Heart left ventricle (tissue), 16 donors: ENCODE measurements around the gene ATF6B. TPM values are rescaled to one million over a fixed set of nuclear protein-coding genes. Genes with fewer than 3 reads are reported as not detected.
"Not testable (repeated sequence)": the region's sequence is repeated elsewhere in the genome, so short reads cannot be mapped to it uniquely, and the experiment has no call there.

Experiments
- ATAC-seq, 4 donors: fragments of 200-7000 bp; cut with Tn5 transposase; one replicate each; pipeline ENCODE4 v1.9.1; 2020 to 2022; ENCODE audit warnings: moderate library complexity in 4 of 4, mild to moderate bottlenecking in 3 of 4, moderate number of reproducible peaks in 1 of 4
- DNase-seq, 5 donors: peaks; one replicate each; pipeline ENCODE4 v3.0.0-alpha.2; 2020
- H3K27ac ChIP-seq, 12 donors: fragments of 200-600 bp; sonication (generic) in 4 of 12; one replicate each; pipeline versions ENCODE4 v1.5.0 to v1.8.0; 2016 to 2022; ENCODE audit warnings: mild to moderate bottlenecking in 2 of 12
- H3K27me3 ChIP-seq, 9 donors: fragments of 200-600 bp; sonication (generic) in 2 of 9; one replicate each; pipeline versions ENCODE4 v1.5.1 to v1.8.0; 2016 to 2022; ENCODE audit warnings: mild to moderate bottlenecking in 3 of 9
- H3K36me3 ChIP-seq, 9 donors: fragments of 200-600 bp; sonication (generic) in 2 of 9; one replicate each; pipeline versions ENCODE4 v1.5.0 to v1.8.0; 2018 to 2022; ENCODE audit warnings: mild to moderate bottlenecking in 2 of 9
- H3K4me1 ChIP-seq, 12 donors: fragments of 200-600 bp; sonication (generic) in 4 of 12; one replicate each; pipeline versions ENCODE4 v1.5.0 to v1.8.0; 2016 to 2022; ENCODE audit warnings: mild to moderate bottlenecking in 3 of 12
- H3K4me3 ChIP-seq, 12 donors: fragments of 200-600 bp; sonication (generic) in 4 of 12; one replicate each; pipeline versions ENCODE4 v1.5.0 to v1.8.0; 2017 to 2022; ENCODE audit warnings: mild to moderate bottlenecking in 9 of 12, moderate library complexity in 4 of 12
- H3K9me3 ChIP-seq, 12 donors: fragments of 200-600 bp; sonication (generic) in 4 of 12; one replicate each; pipeline versions ENCODE4 v1.5.0 to v1.8.0; 2016 to 2022; ENCODE audit warnings: mild to moderate bottlenecking in 1 of 12
- CTCF ChIP-seq, 12 donors: fragments of 200-600 bp; sonication (generic) in 4 of 12; IDR thresholded peaks; one replicate each; pipeline versions ENCODE4 v1.5.0 to v1.8.0; 2018 to 2022; ENCODE audit warnings: antibody characterized with exemption in 12 of 12, mild to moderate bottlenecking in 5 of 12
- POLR2A ChIP-seq, 2 donors: fragments of 450-650 bp; IDR thresholded peaks; one replicate each; pipeline ENCODE4 v1.6.1; 2017; ENCODE audit warnings: antibody characterized with exemption in 2 of 2, mild to moderate bottlenecking in 2 of 2, moderate library complexity in 2 of 2
- WGBS, 4 donors: extraction: QIAGEN DNeasy Blood & Tissue Kit in 2 of 4; methylation state at CpG; one replicate each; pipeline versions ENCODE4 v1.1.5 to v1.1.7; 2013 to 2018; 5-methylcytosine and 5-hydroxymethylcytosine counted together
- intact Hi-C, 10 donors: fragments of 100-400 bp; cut with DNase I; formaldehyde crosslinking; loops; one replicate each; pipeline versions ENCODE4 v1.11.1 to v1.14.2; 2022
- microRNA-seq, 4 donors: library from miRNA; unstranded; fragments of <30 nt; microRNA quantifications; one replicate each; pipeline versions ENCODE4 to v1.2.0, GENCODE V29; 2017 to 2020
- polyA plus RNA-seq, 2 donors: library from polyadenylated mRNA; stranded (reverse); fragments of 200-250 nt; gene quantifications; one replicate each; pipeline ENCODE4 v1.2.3, GENCODE V29; 2013
- total RNA-seq, 9 donors: library from RNA; depleted of rRNA in 2 of 9; stranded (reverse); fragments of >200 nt in 2 of 9; fragmentation: NEBNext Ultra II Directional in 3 of 9; extraction: Animal tissue kit (Norgen Biotek cat#: 25700) in 3 of 9; gene quantifications; one replicate each; pipeline versions ENCODE4 v1.1.0 to v1.2.4, GENCODE V29; 2016 to 2023
- donor health status: ischemic (EF 13 %, LVEDD 7.1; RV severe dilation, severe dysfunction).
- donor health status: healthy with polysubstance abuse.
- donor health status: DM: no; HTN: yes; CAD: no.
- donor health status: DM: no; HTN: no; CAD: no.
- donor health status: ischemic (EF 25% LVEDD 6.9; RV normal size, moderate dysfunction).
- donor health status: ischemic (EF 25% LVEDD 5.7; RV mildly dilated, moderate dysfunction).
- donor health status: healthy.
- donor health status: DM: yes; HTN: yes; CAD: no.
- donor health status: ischemic (EF 35%, LVEDD 5.7; RV mildly dilated, moderate dysfunction).
- donor health status: nonischemic (EF 11% LVEDD 7.7; RV severe dilation, severe dysfunction).
- donor health status: DM: yes; HTN: yes; CAD: no.
- donor health status: PGD.
- donor health status: ischemic (EF 29% LVEDD 5.4; RV normal size, mild dysfunction).
- donor health status: nonischemic (EF 23%, LVEDD 6.1; RV moderate dilation, normal function).

Gene ATF6B
- total and polyA plus RNA-seq, 11 donors = 11.1 to 56.8 (median 28.7) TPM

DNA sequence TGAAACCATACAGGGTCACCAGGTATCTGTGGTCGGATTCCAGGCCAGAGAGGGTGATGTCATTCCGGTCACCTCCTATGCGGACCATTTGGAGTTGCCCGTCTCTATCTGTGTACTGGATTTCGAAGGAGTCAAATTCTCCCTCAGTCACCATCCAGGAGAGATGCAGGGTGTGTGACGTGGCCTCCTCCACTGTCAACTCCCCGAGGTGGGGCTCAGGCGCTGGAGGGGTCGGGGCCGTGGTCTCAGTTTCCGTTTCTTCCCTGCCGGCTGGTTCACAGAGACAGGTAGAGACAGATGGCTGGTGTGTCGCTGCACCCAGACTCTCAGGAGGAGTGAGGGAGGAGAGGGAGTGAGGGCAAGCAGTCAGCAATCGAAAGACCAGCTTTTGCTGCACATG lies 59.2 kb downstream of the ATF6B start:
- Histone ChIP-seq H3K4me1 (peaks cover 0 to 19% (median 0%) of the 10 kb centered on the region in 12 donors), H3K27ac (no peak overlapping the region), H3K4me3 (no peak overlapping the region), H3K9me3 (no peaks in the 10 kb centered on the region), H3K27me3 (no peaks in the 10 kb centered on the region), H3K36me3 (peaks cover 0 to 99% (median 52%) of the 10 kb centered on the region in 9 donors)
- WGBS, 4 donors = 88 to 95% (median 93%) methylated on average over 13 to 14 of the region's 14 CpGs
- ATAC-seq (no peak), DNase-seq (no peak)
- intact Hi-C loops = no loop called here
- no peak for TF ChIP-seq POLR2A (IDR thresholded peaks at IDR 0.05)
- TF ChIP-seq CTCF (IDR thresholded peaks at IDR 0.05) = no peak

- H3K27ac ChIP-seq, H3K27me3 ChIP-seq, DNase-seq, H3K9me3 ChIP-seq, intact Hi-C loops, H3K4me3 ChIP-seq, ATAC-seq: not testable (repeated sequence)
- peaks cover 0 to 19% (median 0%) of the 10 kb centered on the region in 12 donors for H3K4me1 ChIP-seq
- 87 to 93% (median 92%) methylated on average over 12 to 13 of the region's 13 CpGs for WGBS, 4 donors
- peaks cover 0 to 99% (median 57%) of the 10 kb centered on the region in 9 donors for H3K36me3 ChIP-seq
Measured at GRCh38 chr6:32068315-32068714, 59.7 kb downstream of the ATF6B start.

- DNase-seq, H3K27me3 ChIP-seq, H3K4me3 ChIP-seq, ATAC-seq, H3K27ac ChIP-seq, intact Hi-C loops, H3K9me3 ChIP-seq: not testable (repeated sequence)
- Histone ChIP-seq H3K4me1 (peaks cover 0 to 19% (median 0%) of the 10 kb centered on the region in 12 donors), H3K36me3 (peaks cover 0 to 99% (median 55%) of the 10 kb centered on the region in 9 donors)
- WGBS, 4 donors = 89 to 93% (median 92%) methylated on average over 17 to 19 of the region's 19 CpGs
Measured at GRCh38 chr6:32067521-32067920, 60.5 kb downstream of the ATF6B start.

Small RNA genes lying within 50 kb of the gene (microRNA-seq; reads per million reads assigned to microRNA genes)
- 0 to 3.7 (median 2.4) reads per million in 4 donors for gene MIR6721

Other genes starting within 250 kb of the ATF6B start
- not detected for gene SLC44A4, start 249.2 kb downstream of the ATF6B start, total RNA-seq
- gene SLC44A4, start 249.2 kb downstream of the ATF6B start, polyA plus RNA-seq = under 1 TPM in 1 of 2 donors, not detected in 1; 0.07 TPM
- gene EHMT2, start 230.5 kb downstream of the ATF6B start, total RNA-seq = 10 to 100 TPM in 8 of 9 donors, 1 to 10 TPM in 1; 9.0 to 22.1 (median 14.8) TPM
- 10 to 100 TPM; 12.9 to 15.2 TPM for gene EHMT2, start 230.5 kb downstream of the ATF6B start, polyA plus RNA-seq
- 1 to 10 TPM in 8 of 9 donors, under 1 TPM in 1; 0.99 to 4.3 (median 2.3) TPM for gene ZBTB12, start 226.2 kb downstream of the ATF6B start, total RNA-seq
- 1 to 10 TPM; 2.2 to 2.8 TPM for gene ZBTB12, start 226.2 kb downstream of the ATF6B start, polyA plus RNA-seq
- 100 to 1,000 TPM in 1 of 9 donors, 10 to 100 TPM in 1, 1 to 10 TPM in 6, under 1 TPM in 1; 0.69 to 103 (median 5.3) TPM for gene C2, start 200.5 kb downstream of the ATF6B start, total RNA-seq
- 1 to 10 TPM; 1.0 to 1.3 TPM for gene C2, start 200.5 kb downstream of the ATF6B start, polyA plus RNA-seq
- gene CFB, start 182.2 kb downstream of the ATF6B start, total RNA-seq = 100 to 1,000 TPM in 1 of 9 donors, 10 to 100 TPM in 1, 1 to 10 TPM in 7; 3.0 to 151 (median 5.3) TPM
- gene CFB, start 182.2 kb downstream of the ATF6B start, polyA plus RNA-seq = 1 to 10 TPM; 3.7 to 5.4 TPM
- gene NELFE, start 169.3 kb downstream of the ATF6B start, total RNA-seq = 10 to 100 TPM; 37.2 to 82.0 (median 46.4) TPM
- 10 to 100 TPM; 35.4 to 82.0 TPM for gene NELFE, start 169.3 kb downstream of the ATF6B start, polyA plus RNA-seq
- gene SKIC2, start 169.1 kb downstream of the ATF6B start, total RNA-seq = 10 to 100 TPM; 24.5 to 51.8 (median 36.4) TPM
- gene SKIC2, start 169.1 kb downstream of the ATF6B start, polyA plus RNA-seq = 10 to 100 TPM; 29.3 to 35.1 TPM
- gene DXO, start 156.1 kb downstream of the ATF6B start, total RNA-seq = 10 to 100 TPM in 8 of 9 donors, 1 to 10 TPM in 1; 9.4 to 17.8 (median 12.8) TPM
- 10 to 100 TPM; 11.3 to 14.3 TPM for gene DXO, start 156.1 kb downstream of the ATF6B start, polyA plus RNA-seq
- gene C4A, start 146.2 kb downstream of the ATF6B start, total RNA-seq = 100 to 1,000 TPM in 3 of 9 donors, 10 to 100 TPM in 6; 51.6 to 301 (median 82.4) TPM
- gene C4A, start 146.2 kb downstream of the ATF6B start, polyA plus RNA-seq = 10 to 100 TPM; 34.5 to 34.6 TPM
- 100 to 1,000 TPM in 3 of 9 donors, 10 to 100 TPM in 6; 40.9 to 307 (median 75.7) TPM for gene C4B, start 113.5 kb downstream of the ATF6B start, total RNA-seq
- gene C4B, start 113.5 kb downstream of the ATF6B start, polyA plus RNA-seq = 10 to 100 TPM; 30.8 to 33.0 TPM
- 1 to 10 TPM in 1 of 9 donors, under 1 TPM in 6, not detected in 2; 0.14 to 3.0 (median 0.69) TPM for gene CYP21A2, start 89.8 kb downstream of the ATF6B start, total RNA-seq
- gene CYP21A2, start 89.8 kb downstream of the ATF6B start, polyA plus RNA-seq = 1 to 10 TPM in 1 of 2 donors, under 1 TPM in 1; 0.11 to 1.0 TPM
- 100 to 1,000 TPM in 3 of 9 donors, 10 to 100 TPM in 6; 17.8 to 234 (median 56.9) TPM for gene TNXB, start 18.9 kb downstream of the ATF6B start, total RNA-seq
- 10 to 100 TPM; 23.8 to 47.9 TPM for gene TNXB, start 18.9 kb downstream of the ATF6B start, polyA plus RNA-seq
- gene FKBPL, start 2.0 kb upstream of the ATF6B start, total RNA-seq = 1 to 10 TPM; 1.3 to 3.7 (median 2.9) TPM
- 1 to 10 TPM; 2.9 to 9.3 TPM for gene FKBPL, start 2.0 kb upstream of the ATF6B start, polyA plus RNA-seq
- gene PRRT1, start 23.7 kb upstream of the ATF6B start, total RNA-seq = 1 to 10 TPM in 1 of 9 donors, under 1 TPM in 8; 0.28 to 1.1 (median 0.61) TPM
- gene PRRT1, start 23.7 kb upstream of the ATF6B start, polyA plus RNA-seq = under 1 TPM; 0.82 to 0.95 TPM
- gene PPT2, start 25.9 kb upstream of the ATF6B start, total RNA-seq = 10 to 100 TPM; 17.1 to 34.0 (median 22.7) TPM
- gene PPT2, start 25.9 kb upstream of the ATF6B start, polyA plus RNA-seq = 10 to 100 TPM; 13.1 to 21.6 TPM
- 10 to 100 TPM in 2 of 9 donors, 1 to 10 TPM in 7; 2.4 to 11.2 (median 6.1) TPM for gene EGFL8, start 36.3 kb upstream of the ATF6B start, total RNA-seq
- 1 to 10 TPM; 4.3 to 8.1 TPM for gene EGFL8, start 36.3 kb upstream of the ATF6B start, polyA plus RNA-seq
- 10 to 100 TPM; 45.5 to 61.7 (median 51.0) TPM for gene AGPAT1, start 47.8 kb upstream of the ATF6B start, total RNA-seq
- 10 to 100 TPM; 43.5 to 79.1 TPM for gene AGPAT1, start 47.8 kb upstream of the ATF6B start, polyA plus RNA-seq
- gene RNF5, start 50.2 kb upstream of the ATF6B start, total RNA-seq = 100 to 1,000 TPM in 2 of 9 donors, 10 to 100 TPM in 7; 62.7 to 136 (median 84.5) TPM
- gene RNF5, start 50.2 kb upstream of the ATF6B start, polyA plus RNA-seq = 100 to 1,000 TPM in 1 of 2 donors, 10 to 100 TPM in 1; 95.1 to 132 TPM
- gene AGER, start 56.0 kb upstream of the ATF6B start, total RNA-seq = 1 to 10 TPM in 6 of 9 donors, under 1 TPM in 2, not detected in 1; 0.69 to 5.7 (median 2.2) TPM
- gene AGER, start 56.0 kb upstream of the ATF6B start, polyA plus RNA-seq = 1 to 10 TPM; 1.4 to 1.6 TPM
- gene PBX2, start 62.0 kb upstream of the ATF6B start, total RNA-seq = 10 to 100 TPM; 25.3 to 60.4 (median 39.7) TPM
- gene PBX2, start 62.0 kb upstream of the ATF6B start, polyA plus RNA-seq = 10 to 100 TPM; 35.7 to 42.1 TPM
- 10 to 100 TPM in 2 of 9 donors, 1 to 10 TPM in 7; 1.6 to 41.0 (median 3.8) TPM for gene GPSM3, start 64.4 kb upstream of the ATF6B start, total RNA-seq
- 1 to 10 TPM; 2.9 to 5.5 TPM for gene GPSM3, start 64.4 kb upstream of the ATF6B start, polyA plus RNA-seq
- 10 to 100 TPM; 15.8 to 55.5 (median 24.6) TPM for gene NOTCH4, start 95.8 kb upstream of the ATF6B start, total RNA-seq
- gene NOTCH4, start 95.8 kb upstream of the ATF6B start, polyA plus RNA-seq = 10 to 100 TPM; 32.8 to 42.2 TPM
- gene TSBP1, start 243.7 kb upstream of the ATF6B start, total RNA-seq = not detected
- gene TSBP1, start 243.7 kb upstream of the ATF6B start, polyA plus RNA-seq = not detected